CD4-positive, alpha-beta T cell treated with Interleukin-6 at 100 ng/mL for 8 hours (primary cell): ENCODE measurements around the gene TMEM250.
"Not testable (repeated sequence)": the region's sequence is repeated elsewhere in the genome, so short reads cannot be mapped to it uniquely, and the experiment has no call there.

Experiments
- DNase-seq: peaks from one replicate; pipeline ENCODE4 v3.0.0-alpha.2; 2020; ENCODE audit warnings: mixed read lengths, low spot score

The TMEM250 gene

GRCh38 chr9:136111190-136111589, 7.5 kb downstream of the TMEM250 start:
- no peak for DNase-seq

- peak; percentile 30 for DNase-seq
Observed at GRCh38 chr9:136110082-136111061, 8.3 kb downstream of the TMEM250 start.

DNA sequence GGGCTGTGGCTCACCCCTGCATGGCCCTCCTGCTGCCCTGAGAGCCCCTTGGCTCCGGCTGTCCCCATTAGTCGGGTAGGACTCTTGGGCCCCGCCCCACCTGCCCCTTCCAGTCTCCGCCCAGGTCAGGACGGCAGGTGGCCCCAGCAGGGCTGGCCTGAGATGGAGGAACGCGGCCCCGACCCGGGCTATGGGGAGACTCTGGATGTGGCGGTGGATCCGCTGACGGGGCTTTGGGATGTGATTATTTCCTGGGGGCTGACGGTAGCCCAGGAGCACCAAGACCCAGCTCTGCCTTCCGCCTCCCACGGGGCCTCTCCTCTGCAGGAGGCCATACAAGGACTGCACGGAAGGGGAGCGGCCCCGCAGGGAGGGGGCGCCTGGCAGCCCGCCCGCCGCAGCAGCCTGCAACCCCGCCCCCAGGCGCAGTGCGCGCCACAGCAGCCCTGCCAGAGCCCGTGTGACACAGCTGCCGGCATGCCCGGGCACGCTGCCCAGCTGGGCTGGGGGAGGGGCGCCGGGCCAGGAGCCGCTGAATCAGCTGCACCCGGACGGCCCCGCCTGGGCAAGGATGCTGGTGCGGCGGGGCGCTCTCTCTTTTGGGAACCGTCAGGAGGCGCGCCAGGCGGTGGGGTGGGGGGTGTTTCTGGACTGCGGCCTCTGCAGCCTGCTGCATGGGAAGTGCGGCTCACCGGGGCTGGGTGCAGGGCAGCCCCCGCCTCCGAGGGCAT, 9.2 kb downstream of the TMEM250 start:
- peak; percentile 97 for DNase-seq

DNA sequence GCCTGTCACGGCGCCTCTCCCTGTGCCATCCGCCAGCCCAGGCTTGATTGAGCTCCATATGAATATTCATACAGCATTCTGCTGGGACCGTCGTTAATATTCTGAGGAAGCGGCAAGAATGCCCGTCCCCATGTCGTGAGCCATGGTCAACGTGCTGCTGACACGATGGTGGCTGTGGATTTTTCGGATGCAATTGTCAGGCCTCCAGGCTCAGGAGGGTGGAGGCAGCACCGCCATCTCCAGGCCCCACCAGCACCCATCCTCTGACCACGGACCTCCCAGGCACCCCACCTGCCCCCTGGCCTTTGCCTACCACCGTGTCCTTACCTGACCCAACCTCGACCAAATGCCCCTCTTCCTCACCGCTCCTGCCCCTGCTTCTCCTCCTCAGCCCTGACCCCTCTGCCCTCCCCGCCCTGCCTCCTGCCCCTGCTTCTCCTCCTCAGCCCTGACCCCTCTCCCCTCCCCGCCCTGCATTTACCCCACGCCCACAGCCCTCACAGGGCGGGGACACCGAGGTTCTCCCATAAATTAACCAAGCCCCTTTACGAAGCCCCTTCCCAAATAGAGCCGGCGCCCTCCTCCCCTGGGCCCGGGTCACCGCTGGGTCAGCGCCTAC, 9.9 kb downstream of the TMEM250 start:
- no peak for DNase-seq

DNA sequence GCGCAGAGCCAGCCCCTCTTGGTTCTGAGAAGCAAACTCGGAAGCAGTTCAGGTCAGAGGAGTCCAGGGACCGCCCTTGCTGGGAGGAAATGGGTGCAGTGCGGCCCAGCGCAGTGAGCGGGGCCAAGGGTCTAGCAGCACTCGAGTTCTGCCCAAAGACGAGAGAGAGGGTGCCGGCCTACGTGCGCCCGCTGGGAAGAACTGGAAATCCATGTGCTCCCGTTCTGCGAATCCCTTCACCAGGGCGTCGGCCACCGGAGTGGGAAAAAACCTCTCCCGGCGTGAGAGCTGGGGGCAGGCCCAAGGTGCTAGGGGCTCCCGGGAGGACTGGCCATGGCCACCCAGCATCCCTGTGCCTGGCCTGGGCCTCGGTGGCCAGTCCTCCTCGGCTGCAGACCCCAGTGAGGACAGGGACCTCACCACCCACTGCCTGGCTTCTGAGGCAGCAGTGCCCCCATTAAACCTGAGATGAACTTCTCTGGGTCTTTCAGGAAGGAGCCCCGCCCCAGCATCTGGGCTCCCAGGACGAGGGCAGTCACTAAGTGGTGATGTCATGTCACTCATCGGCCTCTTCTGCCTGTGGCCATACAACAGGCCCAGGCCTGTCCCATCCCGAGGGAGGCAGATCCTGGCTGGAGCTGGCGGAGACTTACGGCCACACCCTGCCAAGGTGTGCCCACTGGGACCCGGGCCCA, 10.6 kb downstream of the TMEM250 start:
- no peak for DNase-seq

DNA sequence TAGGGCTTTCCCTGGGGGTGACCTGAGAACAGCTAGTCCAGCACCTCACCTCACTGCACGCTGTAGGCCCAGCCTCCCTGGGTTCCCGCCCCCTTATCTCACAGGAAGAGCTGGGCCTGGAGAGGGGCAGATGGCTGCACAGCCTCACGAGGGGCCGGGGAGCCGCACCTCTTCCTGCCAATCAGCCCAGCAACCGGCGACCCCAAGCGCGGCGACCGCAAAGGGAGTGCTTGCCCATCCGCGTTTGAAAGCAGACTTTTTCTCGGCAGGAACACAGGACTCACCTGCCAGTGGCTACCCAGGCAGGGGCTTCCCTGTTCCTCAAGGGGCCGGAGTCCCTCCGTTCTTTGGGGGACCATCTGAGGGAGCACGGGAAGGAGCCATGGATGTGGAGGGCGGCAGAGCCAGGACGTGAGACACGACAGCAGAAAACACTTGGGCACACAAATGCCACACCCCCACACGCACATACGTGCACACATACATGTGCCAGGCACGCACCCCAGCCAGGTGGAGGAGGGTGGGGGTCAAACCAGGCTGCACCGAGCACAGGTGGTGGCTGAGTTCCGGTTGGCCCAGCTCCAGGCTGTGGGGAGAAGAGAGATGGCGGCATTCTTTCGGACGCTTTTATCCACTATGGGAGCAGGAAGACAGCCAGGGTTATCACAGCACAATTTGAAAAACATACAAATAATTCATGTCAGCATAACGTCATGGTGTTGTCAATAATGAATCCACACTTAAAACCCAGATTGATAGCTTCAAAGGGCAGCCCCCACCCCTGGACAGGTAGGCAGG, 11.3 kb downstream of the TMEM250 start:
- peak; percentile 63 for DNase-seq

DNA sequence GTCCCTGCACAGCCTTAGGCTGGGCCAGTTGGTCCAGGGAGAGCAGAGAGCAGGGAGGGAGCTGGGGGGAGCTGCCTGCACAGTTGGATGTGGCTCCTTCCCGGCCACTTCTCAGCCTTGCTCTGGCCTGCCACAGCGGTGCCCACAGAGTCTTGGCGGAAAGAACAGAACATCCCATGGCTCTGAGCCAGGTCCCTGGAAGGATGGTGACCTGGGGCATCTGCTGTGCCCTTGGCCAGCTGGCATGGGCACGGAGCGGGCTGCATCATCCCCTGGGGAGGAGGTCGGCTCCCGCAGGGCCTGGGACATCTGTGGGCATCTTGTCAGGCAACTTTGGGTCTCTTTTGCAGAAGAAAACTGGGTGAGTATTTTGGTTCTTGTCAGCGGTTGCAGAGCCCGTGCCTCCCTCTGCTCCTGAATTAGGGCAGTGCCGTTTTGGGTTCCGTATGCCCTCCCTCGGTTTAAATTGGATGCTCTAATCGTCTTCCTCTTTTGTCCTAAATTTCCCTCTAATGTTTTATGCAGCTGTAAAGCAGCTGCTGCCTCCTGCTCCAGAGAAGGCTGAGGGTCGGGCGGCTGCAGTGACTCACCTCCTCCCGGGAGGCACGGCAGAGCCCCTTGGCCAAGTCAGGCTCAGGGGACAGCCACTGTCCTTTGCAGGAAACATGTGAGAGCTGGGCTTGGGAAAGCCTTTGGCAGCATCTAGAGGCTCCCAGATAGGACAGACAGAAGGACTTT, 13.1 kb downstream of the TMEM250 start:
- DNase-seq: no peak

DNA sequence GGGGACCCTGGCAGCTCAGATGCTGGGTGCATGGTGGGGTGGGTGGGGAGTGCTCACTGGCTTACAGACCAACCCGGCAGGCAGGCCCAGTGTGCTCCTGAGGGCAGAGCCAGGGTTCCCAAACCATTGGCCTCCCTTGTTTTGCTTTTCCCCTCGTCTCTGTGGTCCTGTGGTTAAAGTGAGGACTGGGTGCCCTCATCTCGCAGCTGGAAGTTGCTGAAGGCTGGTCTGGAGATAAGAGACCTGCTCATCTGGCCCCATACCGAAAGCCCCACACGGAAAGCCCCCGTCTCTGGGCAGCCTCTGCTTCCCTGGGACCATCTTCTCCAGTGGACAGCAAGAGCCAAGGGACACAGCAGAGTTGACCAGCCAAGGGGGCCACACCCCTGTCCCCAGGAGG, 13.8 kb downstream of the TMEM250 start:
- DNase-seq: no peak

DNA sequence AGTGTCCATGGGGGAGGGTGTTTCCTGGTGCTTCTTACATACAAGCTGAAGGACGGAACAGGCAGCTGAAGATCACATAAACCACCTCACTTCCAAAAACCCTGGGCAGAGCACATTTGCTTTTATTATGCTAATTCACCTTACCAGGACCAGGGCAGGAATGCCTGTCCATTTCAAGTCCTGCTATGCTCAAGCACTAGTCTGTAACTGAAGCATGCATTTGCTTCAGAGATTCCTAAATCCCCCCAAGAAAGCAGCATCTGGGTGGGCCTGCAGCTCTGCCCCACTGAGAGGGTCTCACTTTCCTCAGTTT, 14.2 kb downstream of the TMEM250 start:
- DNase-seq: no peak

DNA sequence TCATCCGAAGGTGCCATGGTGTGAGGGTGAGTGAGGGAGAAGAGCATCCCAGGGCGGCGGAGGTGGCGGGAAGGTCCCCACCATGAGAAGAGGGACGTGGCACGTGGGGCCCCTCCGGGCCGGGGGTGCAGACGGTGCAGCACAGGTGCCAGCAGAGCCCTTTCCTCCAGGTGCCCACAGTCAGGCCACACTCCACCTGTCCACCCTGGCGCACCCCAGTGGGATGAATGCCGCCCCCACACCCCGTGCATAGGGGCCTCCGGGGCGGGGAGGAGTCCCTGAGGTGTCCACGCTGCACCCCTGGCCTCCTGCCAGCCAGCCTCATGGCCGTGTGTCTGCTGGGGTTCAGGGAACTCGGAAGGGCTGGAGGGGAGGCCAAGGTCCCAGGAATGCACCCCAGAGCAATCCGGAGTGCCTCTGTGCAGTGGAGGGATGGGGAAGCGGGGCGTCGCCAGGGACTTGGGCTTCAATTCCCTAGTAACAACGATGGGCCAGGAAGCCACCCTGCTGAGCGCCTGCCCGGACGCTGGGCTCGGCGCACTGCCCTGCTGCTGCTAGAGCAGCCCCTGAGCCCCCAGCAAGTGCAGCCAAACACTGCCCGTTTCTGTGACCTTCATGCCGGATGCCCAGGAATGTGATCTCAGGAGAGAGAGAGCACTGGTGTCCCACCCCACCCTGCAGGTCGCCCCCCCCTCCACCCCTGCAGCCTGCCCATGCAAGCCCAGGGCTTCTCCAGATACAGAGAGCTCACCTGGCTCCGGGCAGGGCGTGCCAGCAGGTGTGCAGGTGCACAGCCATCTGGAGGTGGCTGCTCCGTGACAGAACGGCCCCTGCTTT, 14.8 kb downstream of the TMEM250 start:
- no peak for DNase-seq

GRCh38 chr9:136101615-136102074, 17.0 kb downstream of the TMEM250 start:
- not testable (repeated sequence) for DNase-seq

DNA sequence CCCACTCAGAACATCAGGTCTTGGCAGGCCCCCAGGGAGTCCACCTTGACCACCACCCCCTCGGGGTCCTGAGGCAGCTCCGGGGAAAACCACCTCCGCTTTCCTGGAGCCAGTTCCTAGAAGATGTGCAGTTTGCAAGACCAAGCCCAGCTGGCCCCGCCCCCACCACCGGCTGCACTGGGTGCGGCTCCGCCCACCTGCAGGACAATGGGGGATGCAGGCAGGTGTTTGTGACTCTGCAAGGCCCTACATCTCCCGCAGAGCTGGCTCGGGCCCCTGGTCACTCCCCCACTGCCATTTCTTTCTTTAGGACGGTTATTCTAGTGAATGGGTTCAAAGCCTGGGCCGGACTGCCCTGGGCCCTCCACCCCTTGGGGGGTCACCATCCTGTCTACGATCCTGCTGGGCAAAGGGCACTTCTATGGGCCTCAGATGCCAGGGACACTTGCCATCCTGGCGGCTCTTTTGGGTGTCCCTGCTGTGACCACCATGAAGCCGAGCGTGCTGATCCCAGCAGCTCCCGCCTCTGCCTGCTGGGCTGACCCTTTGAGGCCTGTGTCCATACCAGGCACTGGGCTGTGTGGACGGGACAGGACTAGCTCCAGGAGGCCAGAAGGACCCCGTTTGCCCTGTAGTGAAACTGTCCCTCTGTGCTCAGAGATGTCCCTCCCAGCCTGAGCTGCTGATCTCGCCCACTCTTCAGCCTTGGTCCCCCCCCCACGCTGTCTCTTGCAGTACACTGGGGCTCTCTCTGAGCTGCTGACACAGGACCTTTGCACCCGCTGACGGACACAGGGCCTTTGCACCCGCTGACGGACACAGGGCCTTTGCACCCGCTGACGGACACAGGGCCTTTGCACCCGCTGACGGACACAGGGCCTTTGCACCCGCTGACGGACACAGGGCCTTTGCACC, 17.7 kb downstream of the TMEM250 start:
- no peak for DNase-seq

DNA sequence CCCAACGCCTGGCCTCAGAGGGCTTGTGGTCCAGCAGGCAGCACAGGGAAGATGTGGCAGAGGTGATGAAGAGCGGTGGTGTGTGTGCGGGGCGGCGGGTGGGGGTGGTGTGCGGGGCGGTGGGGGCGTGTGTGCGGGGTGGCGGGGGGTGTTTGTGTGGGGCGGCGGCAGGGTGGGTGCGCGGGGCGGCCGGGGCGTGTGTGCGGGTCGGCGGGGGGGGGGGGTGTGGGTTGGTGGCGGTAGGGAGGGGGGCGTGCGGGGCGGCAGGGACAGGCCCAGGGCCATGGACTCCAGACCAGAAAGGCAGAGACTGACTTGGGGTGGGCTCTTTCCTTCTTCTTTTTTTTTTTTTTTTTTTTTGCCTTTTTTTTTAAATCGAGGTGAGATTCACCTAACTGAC, 19.1 kb downstream of the TMEM250 start:
- DNase-seq: no peak

- no peak for DNase-seq
Observed at GRCh38 chr9:136098844-136099243, 19.8 kb downstream of the TMEM250 start.

DNA sequence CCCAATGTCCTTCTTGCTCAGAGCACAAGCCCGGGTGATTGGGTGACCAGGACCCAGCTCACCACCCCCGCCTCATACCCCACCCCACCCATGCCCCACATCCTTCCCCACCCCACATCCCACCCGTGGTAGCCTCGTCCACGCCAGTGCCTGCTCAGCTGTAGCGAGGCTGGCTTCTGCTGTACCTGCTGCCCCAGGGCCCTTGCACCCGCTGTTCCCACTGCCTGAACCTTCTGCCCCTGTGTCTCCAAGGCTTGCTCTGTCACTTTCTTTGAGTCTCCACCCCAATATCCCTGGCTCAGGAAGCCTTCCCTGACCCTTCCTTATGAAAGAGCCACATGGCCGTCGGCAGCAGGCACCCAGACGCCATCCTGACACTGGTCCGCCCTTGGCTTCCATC, 20.5 kb downstream of the TMEM250 start:
- no peak for DNase-seq

GRCh38 chr9:136096505-136097001, 22.1 kb downstream of the TMEM250 start:
- DNase-seq: no peak

GRCh38 chr9:136095070-136096058, 23.3 kb downstream of the TMEM250 start, which contains the start of gene NACC2:
TSS of gene NACC2 (minus strand) at chr9:136095289. CDS start at chr9:136050521, 44,768 bp downstream.
- no peak for DNase-seq
